ENCODE data around the gene RNF141. TPM values are rescaled to one million over a fixed set of nuclear protein-coding genes. Genes with fewer than 3 reads are reported as not detected.

Gene RNF141
- polyA plus RNA-seq, 1 experiment: 34.8 TPM

- POLR2A ChIA-PET: no interaction called here
- H3K9me3 ChIP-seq (ENCODE audit: control insufficient read depth, insufficient read depth, low read length): no peaks in the 10 kb centered on the region
- no peak overlapping the region for H3K4me3 ChIP-seq (ENCODE audit: low read depth, low read length)
- H3K27ac ChIP-seq (ENCODE audit: low read depth, low read length): no peak overlapping the region
- no peak for DNase-seq (ENCODE audit: low read depth, low spot score)
- H3K27me3 ChIP-seq (ENCODE audit: control insufficient read depth, insufficient read depth, low read length): no peaks in the 10 kb centered on the region
- TF ChIP-seq, protein P1, sequence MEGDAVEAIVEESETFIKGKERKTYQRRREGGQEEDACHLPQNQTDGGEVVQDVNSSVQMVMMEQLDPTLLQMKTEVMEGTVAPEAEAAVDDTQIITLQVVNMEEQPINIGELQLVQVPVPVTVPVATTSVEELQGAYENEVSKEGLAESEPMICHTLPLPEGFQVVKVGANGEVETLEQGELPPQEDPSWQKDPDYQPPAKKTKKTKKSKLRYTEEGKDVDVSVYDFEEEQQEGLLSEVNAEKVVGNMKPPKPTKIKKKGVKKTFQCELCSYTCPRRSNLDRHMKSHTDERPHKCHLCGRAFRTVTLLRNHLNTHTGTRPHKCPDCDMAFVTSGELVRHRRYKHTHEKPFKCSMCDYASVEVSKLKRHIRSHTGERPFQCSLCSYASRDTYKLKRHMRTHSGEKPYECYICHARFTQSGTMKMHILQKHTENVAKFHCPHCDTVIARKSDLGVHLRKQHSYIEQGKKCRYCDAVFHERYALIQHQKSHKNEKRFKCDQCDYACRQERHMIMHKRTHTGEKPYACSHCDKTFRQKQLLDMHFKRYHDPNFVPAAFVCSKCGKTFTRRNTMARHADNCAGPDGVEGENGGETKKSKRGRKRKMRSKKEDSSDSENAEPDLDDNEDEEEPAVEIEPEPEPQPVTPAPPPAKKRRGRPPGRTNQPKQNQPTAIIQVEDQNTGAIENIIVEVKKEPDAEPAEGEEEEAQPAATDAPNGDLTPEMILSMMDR (IDR thresholded peaks at IDR 0.05; ENCODE audit: low read depth, low read length): no peak
- CTCF ChIA-PET: interaction anchor here (1.5 kb wide), 1 partner anchor 12 kb away, joined by 16 read pairs; the partner anchor contains the start of gene RNF141
Measured at GRCh38 chr11:10529279-10529678, 11.7 kb downstream of the RNF141 start.

GRCh38 chr11:10528121-10528520, 12.9 kb downstream of the RNF141 start:
- no peak overlapping the region for H3K4me3 ChIP-seq (ENCODE audit: low read depth, low read length)
- no peak for DNase-seq (ENCODE audit: low read depth, low spot score)
- TF ChIP-seq, protein P1 (IDR thresholded peaks at IDR 0.05; ENCODE audit: low read depth, low read length): no peak
- H3K27ac ChIP-seq (ENCODE audit: low read depth, low read length): no peak overlapping the region
- no peaks in the 10 kb centered on the region for H3K9me3 ChIP-seq (ENCODE audit: control insufficient read depth, insufficient read depth, low read length)
- POLR2A ChIA-PET: interaction anchor here (1.2 to 2.0 kb wide), 3 partner anchors 12 to 165 kb away, joined by 5 to 10 read pairs (median 5); partner anchors contain the start of genes IRAG1 and RNF141
- no peaks in the 10 kb centered on the region for H3K27me3 ChIP-seq (ENCODE audit: control insufficient read depth, insufficient read depth, low read length)
- CTCF ChIA-PET: interaction anchor here (1.5 kb wide), 1 partner anchor 13 kb away, joined by 16 read pairs; the partner anchor contains the start of gene RNF141

DNA sequence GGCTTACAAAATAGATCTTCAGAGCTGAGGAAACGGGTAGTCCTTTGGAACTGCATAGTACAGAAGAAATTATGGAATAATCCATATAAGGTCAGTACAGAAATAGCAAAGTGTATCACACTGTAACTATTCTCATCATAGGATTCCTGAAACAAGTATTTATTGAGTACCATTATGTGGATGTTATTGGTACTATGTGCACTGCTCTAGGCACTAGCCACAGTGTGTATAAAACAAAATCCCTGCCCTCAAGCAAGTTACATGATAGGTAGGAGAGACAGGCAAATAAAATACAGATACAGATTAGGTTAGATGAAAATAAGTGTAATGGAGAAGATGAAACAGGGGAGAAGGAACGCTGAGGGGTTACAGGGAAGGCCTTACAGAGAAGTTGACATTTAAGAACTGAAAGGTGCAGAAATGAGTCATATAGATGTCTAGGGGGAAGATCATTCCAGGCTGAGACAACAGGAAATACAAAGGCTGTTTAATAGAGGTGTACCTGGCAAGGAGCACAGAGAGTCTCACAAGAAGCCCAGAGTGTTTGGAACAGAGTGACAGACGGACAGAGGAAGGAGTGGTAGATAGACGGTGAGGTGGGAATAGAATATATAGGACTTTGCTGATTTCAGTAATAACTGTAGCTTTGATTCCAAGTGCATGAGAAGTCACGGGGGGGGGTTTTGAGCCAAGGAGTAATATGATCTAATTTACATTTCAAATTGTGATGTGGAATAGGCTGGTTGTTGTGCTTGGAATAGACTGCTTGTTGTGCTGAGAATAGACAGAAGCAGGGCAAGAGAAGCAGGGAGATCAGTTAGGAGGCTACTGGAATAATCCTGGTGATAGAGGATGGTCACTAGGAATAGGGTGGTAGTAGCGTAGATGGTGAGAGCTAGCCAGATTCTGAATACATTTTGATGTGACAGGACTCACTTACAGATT, 13.7 kb downstream of the RNF141 start:
- H3K27me3 ChIP-seq (ENCODE audit: control insufficient read depth, insufficient read depth, low read length): no peaks in the 10 kb centered on the region
- ChIA-PET CTCF (interaction anchor here (1.5 kb wide), 1 partner anchor 14 kb away, joined by 16 read pairs; the partner anchor contains the start of gene RNF141), POLR2A (interaction anchor here (1.2 to 2.0 kb wide), 3 partner anchors 12 to 166 kb away, joined by 5 to 10 read pairs (median 5); partner anchors contain the start of genes IRAG1 and RNF141)
- H3K9me3 ChIP-seq (ENCODE audit: control insufficient read depth, insufficient read depth, low read length): no peaks in the 10 kb centered on the region
- H3K4me3 ChIP-seq (ENCODE audit: low read depth, low read length): no peak overlapping the region; the same call in 1 of the 2 replicates
- DNase-seq (ENCODE audit: low read depth, low spot score): no peak
- peak overlapping the region; percentile 66 for H3K27ac ChIP-seq (ENCODE audit: low read depth, low read length)
- TF ChIP-seq, protein P1 (IDR thresholded peaks at IDR 0.05; ENCODE audit: low read depth, low read length): no peak

- Histone ChIP-seq H3K27me3 (ENCODE audit: control insufficient read depth, insufficient read depth, low read length) (no peaks in the 10 kb centered on the region), H3K4me3 (ENCODE audit: low read depth, low read length) (no peak overlapping the region), H3K27ac (ENCODE audit: low read depth, low read length) (no peak overlapping the region), H3K9me3 (ENCODE audit: control insufficient read depth, insufficient read depth, low read length) (no peaks in the 10 kb centered on the region)
- CTCF ChIA-PET: no interaction called here
- no peak for DNase-seq (ENCODE audit: low read depth, low spot score)
- POLR2A ChIA-PET: interaction anchor here (0.7 kb wide), 1 partner anchor 16 kb away, joined by 3 read pairs; no protein-coding TSS in a partner anchor
- TF ChIP-seq, protein P1 (IDR thresholded peaks at IDR 0.05; ENCODE audit: low read depth, low read length): no peak
Measured at GRCh38 chr11:10524471-10524870, 16.5 kb downstream of the RNF141 start.

DNA sequence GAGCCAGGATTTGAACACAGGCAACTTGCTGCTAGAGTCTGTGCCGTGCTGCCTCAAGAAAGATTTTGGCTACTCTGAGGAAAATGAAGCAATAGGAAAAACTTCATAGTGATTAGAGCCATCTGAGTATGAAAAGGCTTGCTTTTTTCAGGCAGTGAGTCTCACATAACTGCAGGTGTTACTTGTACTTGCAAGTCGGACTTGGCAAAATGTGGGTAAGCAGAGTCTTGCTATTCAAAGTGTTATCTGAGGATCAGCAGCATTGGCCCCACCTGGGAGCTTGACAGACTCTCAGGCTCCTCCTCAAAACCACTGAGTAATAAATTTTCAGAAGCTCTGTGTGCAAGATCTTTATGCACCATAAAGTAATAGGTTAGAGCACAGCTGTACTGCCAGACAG, 18.1 kb downstream of the RNF141 start:
- ChIA-PET CTCF (interaction anchor here (0.9 kb wide), 1 partner anchor 117 kb away, joined by 3 read pairs; no protein-coding TSS in a partner anchor), POLR2A (no interaction called here)
- no peaks in the 10 kb centered on the region for H3K27me3 ChIP-seq (ENCODE audit: control insufficient read depth, insufficient read depth, low read length)
- no peak for DNase-seq (ENCODE audit: low read depth, low spot score)
- H3K4me3 ChIP-seq (ENCODE audit: low read depth, low read length): no peak overlapping the region
- TF ChIP-seq, protein P1 (IDR thresholded peaks at IDR 0.05; ENCODE audit: low read depth, low read length): no peak
- no peaks in the 10 kb centered on the region for H3K9me3 ChIP-seq (ENCODE audit: control insufficient read depth, insufficient read depth, low read length)
- no peak overlapping the region for H3K27ac ChIP-seq (ENCODE audit: low read depth, low read length)
